NCI-H774 (cell line): ENCODE data around the gene LRRK1.

Source experiments
- DNase-seq: peaks from one replicate; lab custom pipeline; 2025; lab: John Stamatoyannopoulos, UW

Gene LRRK1

GRCh38 chr15:101112336-101113113, 193.4 kb downstream of the LRRK1 start:
- no peak for DNase-seq

- DNase-seq, result no peak
These were observed 194.2 kb downstream of the LRRK1 start for GRCh38 chr15:101113114-101114005.

GRCh38 chr15:101114166-101114565, 195.0 kb downstream of the LRRK1 start:
- no peak for DNase-seq

GRCh38 chr15:101114610-101115009, 195.5 kb downstream of the LRRK1 start:
- no peak for DNase-seq

GRCh38 chr15:101115393-101115785, 196.2 kb downstream of the LRRK1 start:
- DNase-seq, result no peak

- DNase-seq, result no peak
These were observed 196.9 kb downstream of the LRRK1 start for GRCh38 chr15:101115786-101116680.

GRCh38 chr15:101116681-101116976, 197.5 kb downstream of the LRRK1 start:
- no peak for DNase-seq

GRCh38 chr15:101118116-101118515, 199.0 kb downstream of the LRRK1 start:
- DNase-seq, result no peak

GRCh38 chr15:101118615-101119014, 199.5 kb downstream of the LRRK1 start:
- no peak for DNase-seq

- no peak for DNase-seq
These were observed 200.0 kb downstream of the LRRK1 start for GRCh38 chr15:101119181-101119580.
